GM21723 (cell line): ENCODE data around the gene ZNF296.

Experiments
- ATAC-seq: cut with Tn5 transposase; IDR thresholded peaks from one replicate; pipeline ENCODE4 v1.9.1; 2021; ENCODE audit warnings: mild to moderate bottlenecking, moderate library complexity; ENCODE audit not compliant: unreplicated experiment

Gene ZNF296

GRCh38 chr19:45027371-45027770, 48.9 kb downstream of the ZNF296 start:
- ATAC-seq = no peak

GRCh38 chr19:45025264-45025663, 51.0 kb downstream of the ZNF296 start:
- no peak for ATAC-seq

DNA sequence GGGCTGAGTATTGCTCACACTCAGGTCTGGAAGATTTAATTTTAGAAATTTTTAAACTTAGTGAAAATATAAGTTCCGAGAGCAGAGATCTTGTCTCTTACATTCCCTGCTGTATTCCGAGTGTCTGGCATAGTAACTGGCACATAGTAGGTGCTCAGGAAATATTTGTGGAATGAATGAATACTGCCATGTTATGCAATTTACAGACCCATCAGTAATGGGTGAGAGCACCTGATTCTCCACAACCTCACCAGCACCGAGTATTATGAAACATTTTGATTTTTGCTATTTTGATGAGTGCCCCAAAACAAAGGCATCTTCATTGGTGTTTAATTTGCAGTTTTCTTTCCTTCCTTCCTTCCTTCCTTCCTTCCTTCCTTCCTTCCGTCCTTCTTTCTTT, 53.2 kb downstream of the ZNF296 start:
- no peak for ATAC-seq

DNA sequence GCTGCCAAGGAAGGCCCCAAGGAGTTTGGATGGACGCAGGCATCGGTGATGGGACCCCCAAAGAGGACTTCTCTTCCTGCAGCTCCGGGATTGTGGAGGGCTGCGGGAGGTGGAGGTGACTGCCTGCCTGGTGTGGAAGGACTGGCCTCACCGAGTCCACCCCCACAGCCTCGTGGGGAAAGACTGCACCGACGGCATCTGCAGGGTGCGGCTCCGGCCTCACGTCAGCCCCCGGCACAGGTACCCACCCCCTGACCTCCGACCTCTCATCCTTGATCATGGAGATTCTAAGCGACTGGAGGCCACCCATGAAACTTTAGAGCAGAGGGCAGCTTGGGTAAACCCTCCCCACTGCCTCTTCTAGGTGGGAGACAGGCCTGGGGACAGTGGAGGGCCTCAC, 54.3 kb downstream of the ZNF296 start:
- ATAC-seq = no peak
